Sciatic nerve (tissue), 2 donors: Measurements from ENCODE around the gene NTM. TPM values are rescaled to one million over a fixed set of nuclear protein-coding genes. Genes with fewer than 3 reads are reported as not detected.
"Not testable (repeated sequence)": the region's sequence is repeated elsewhere in the genome, so short reads cannot be mapped to it uniquely, and the experiment has no call there.

Experiments
- ATAC-seq: fragments of 200-7000 bp; cut with Tn5 transposase; one replicate; pipeline ENCODE4 v1.9.1; 2020; ENCODE audit warnings: mild to moderate bottlenecking, moderate library complexity
- DNase-seq: peaks from one replicate; pipeline ENCODE4 v3.0.0-alpha.2; 2020; ENCODE audit warnings: low spot score
- intact Hi-C: fragments of 100-400 bp; cut with DNase I; formaldehyde crosslinking; loops from one replicate; pipeline ENCODE4 v1.14.2; 2022
- total RNA-seq: library from RNA; stranded (reverse); fragmentation: NEBNext Ultra II Directional; extraction: Animal tissue kit (Norgen Biotek cat#: 25700); gene quantifications from one replicate; pipeline ENCODE4 v1.2.1, GENCODE V29; 2021
- donor health status: DM: no; HTN: no; CAD: no.
- donor health status: DM: no; HTN: no; CAD: no.

NTM gene
- total RNA-seq, 1 donor from 2014 or later = 19.5 TPM

GRCh38 chr11:132307309-132308020 lies 937.0 kb downstream of the NTM start:
- intact Hi-C loops = no loop called here
- no peak for DNase-seq
- ATAC-seq = no peak

GRCh38 chr11:132310390-132311375 lies 940.3 kb downstream of the NTM start:
- ATAC-seq (no peak), DNase-seq (no peak)
- intact Hi-C loops = no loop called here

GRCh38 chr11:132311703-132312102 lies 941.3 kb downstream of the NTM start:
- ATAC-seq (no peak), DNase-seq (no peak)
- intact Hi-C loops = no loop called here

GRCh38 chr11:132312161-132312560 lies 941.7 kb downstream of the NTM start:
- intact Hi-C loops = no loop called here
- DNase-seq = no peak
- ATAC-seq = no peak

- no peak for ATAC-seq
- intact Hi-C loops = no loop called here
- DNase-seq = no peak
Observed at GRCh38 chr11:132312701-132313111, 942.3 kb downstream of the NTM start.

GRCh38 chr11:132314911-132315455 lies 944.6 kb downstream of the NTM start:
- no peak for ATAC-seq
- no peak for DNase-seq
- intact Hi-C loops = no loop called here

GRCh38 chr11:132315696-132316095 lies 945.3 kb downstream of the NTM start:
- intact Hi-C loops = no loop called here

GRCh38 chr11:132318421-132319157 lies 948.2 kb downstream of the NTM start:
- DNase-seq (no peak), ATAC-seq (no peak)
- intact Hi-C loops = no loop called here

More at GRCh38 chr11:132315696-132316095, 945.3 kb downstream of the NTM start:
- no peak for ATAC-seq
- no peak for DNase-seq

- DNase-seq, intact Hi-C loops, ATAC-seq: not testable (repeated sequence)
Observed at GRCh38 chr11:132319419-132319818, 949.0 kb downstream of the NTM start.

- ATAC-seq (no peak), DNase-seq (no peak)
- intact Hi-C loops = no loop called here
Observed at GRCh38 chr11:132330515-132330914, 960.1 kb downstream of the NTM start.

- intact Hi-C loops = no loop called here
- DNase-seq (no peak), ATAC-seq (no peak)
Observed at GRCh38 chr11:132332521-132332920, 962.1 kb downstream of the NTM start.

- ATAC-seq (no peak), DNase-seq (no peak)
- intact Hi-C loops = loop anchor here (5.0 kb wide), 1 partner anchor 988 kb away; no protein-coding TSS in a partner anchor
Observed at GRCh38 chr11:132334769-132335280, 964.4 kb downstream of the NTM start.

- DNase-seq (no peak), ATAC-seq (no peak)
- intact Hi-C loops = loop anchor here (5.0 kb wide), 1 partner anchor 988 kb away; no protein-coding TSS in a partner anchor
Observed at GRCh38 chr11:132335311-132335710, 964.9 kb downstream of the NTM start.

GRCh38 chr11:132336781-132337535 lies 966.5 kb downstream of the NTM start:
- DNase-seq (no peak), ATAC-seq (no peak)
- intact Hi-C loops = loop anchor here (5.0 kb wide), 1 partner anchor 990 kb away; no protein-coding TSS in a partner anchor

- no peak for ATAC-seq
- intact Hi-C loops = loop anchor here (5.0 kb wide), 1 partner anchor 991 kb away; no protein-coding TSS in a partner anchor
Observed at GRCh38 chr11:132337819-132338416, 967.5 kb downstream of the NTM start.

GRCh38 chr11:132342408-132342807 lies 972.0 kb downstream of the NTM start:
- intact Hi-C loops = no loop called here
- no peak for ATAC-seq

More at GRCh38 chr11:132337819-132338416, 967.5 kb downstream of the NTM start:
- DNase-seq = no peak

GRCh38 chr11:132343445-132344175 lies 973.2 kb downstream of the NTM start:
- intact Hi-C loops = no loop called here
- DNase-seq = no peak
- ATAC-seq = no peak

More at GRCh38 chr11:132342408-132342807, 972.0 kb downstream of the NTM start:
- DNase-seq = no peak
